ENCODE results near the gene EEA1.

DNA sequence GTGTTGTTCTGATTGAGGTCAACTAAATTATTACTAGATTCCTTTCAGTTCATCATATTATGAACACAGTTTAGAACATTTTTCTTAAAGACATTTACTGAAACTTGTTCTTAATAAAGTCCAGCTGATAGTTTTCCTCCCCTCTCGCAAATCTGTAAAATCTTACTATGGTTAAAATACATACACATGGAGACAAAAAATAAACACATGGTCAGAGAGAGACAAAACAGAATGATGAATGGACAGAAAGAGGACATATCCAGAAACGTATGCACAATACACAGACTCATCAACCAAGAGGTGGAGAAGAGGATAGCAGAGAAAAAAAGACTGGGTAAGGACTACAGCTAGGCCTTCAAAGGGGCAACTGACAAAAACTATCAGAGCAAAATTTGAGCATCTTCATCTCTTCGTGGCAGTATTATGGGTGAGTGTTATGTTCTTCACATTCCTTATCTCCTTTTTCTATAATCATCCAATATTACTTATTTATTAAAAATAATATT is 38.4 kb downstream of the EEA1 start:
- TF ChIP-seq POLR2A (IDR thresholded peaks at IDR 0.05): no peak
- TF ChIP-seq, protein P1, sequence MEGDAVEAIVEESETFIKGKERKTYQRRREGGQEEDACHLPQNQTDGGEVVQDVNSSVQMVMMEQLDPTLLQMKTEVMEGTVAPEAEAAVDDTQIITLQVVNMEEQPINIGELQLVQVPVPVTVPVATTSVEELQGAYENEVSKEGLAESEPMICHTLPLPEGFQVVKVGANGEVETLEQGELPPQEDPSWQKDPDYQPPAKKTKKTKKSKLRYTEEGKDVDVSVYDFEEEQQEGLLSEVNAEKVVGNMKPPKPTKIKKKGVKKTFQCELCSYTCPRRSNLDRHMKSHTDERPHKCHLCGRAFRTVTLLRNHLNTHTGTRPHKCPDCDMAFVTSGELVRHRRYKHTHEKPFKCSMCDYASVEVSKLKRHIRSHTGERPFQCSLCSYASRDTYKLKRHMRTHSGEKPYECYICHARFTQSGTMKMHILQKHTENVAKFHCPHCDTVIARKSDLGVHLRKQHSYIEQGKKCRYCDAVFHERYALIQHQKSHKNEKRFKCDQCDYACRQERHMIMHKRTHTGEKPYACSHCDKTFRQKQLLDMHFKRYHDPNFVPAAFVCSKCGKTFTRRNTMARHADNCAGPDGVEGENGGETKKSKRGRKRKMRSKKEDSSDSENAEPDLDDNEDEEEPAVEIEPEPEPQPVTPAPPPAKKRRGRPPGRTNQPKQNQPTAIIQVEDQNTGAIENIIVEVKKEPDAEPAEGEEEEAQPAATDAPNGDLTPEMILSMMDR (IDR thresholded peaks at IDR 0.05): no peak
